ENCODE results near the gene TBC1D2B.

The TBC1D2B gene

GRCh38 chr15:77985031-77985930 lies 92.2 kb downstream of the TBC1D2B start:
- CTCF ChIA-PET: interaction anchor here (1.5 kb wide), 1 partner anchor 128 kb away, joined by 4 read pairs; no protein-coding TSS in a partner anchor

GRCh38 chr15:77984446-77984861 lies 93.1 kb downstream of the TBC1D2B start:
- POLR2A ChIA-PET: no interaction called here
- CTCF ChIA-PET: interaction anchor here (1.5 kb wide), 1 partner anchor 129 kb away, joined by 4 read pairs; no protein-coding TSS in a partner anchor
- no peak for DNase-seq (ENCODE audit: extremely low spot score)
- no peak for TF ChIP-seq SUZ12 (IDR thresholded peaks at IDR 0.05)
- no peak for TF ChIP-seq PKNOX1 (IDR thresholded peaks at IDR 0.05)
- TF ChIP-seq FOXM1 (IDR thresholded peaks at IDR 0.05; ENCODE audit: borderline replicate concordance): no peak
- TF ChIP-seq LEF1 (IDR thresholded peaks at IDR 0.05; ENCODE audit: borderline replicate concordance): no peak
- TF ChIP-seq FOXK2 (IDR thresholded peaks at IDR 0.05): no peak

More at GRCh38 chr15:77985031-77985930, 92.2 kb downstream of the TBC1D2B start:
- POLR2A ChIA-PET: no interaction called here
- TF ChIP-seq BHLHE40 (IDR thresholded peaks at IDR 0.05; ENCODE audit: borderline replicate concordance): no peak
- TF ChIP-seq LEF1 (IDR thresholded peaks at IDR 0.05; ENCODE audit: borderline replicate concordance): no peak
- no peak for TF ChIP-seq HDGF (IDR thresholded peaks at IDR 0.05; ENCODE audit: borderline replicate concordance)
- TF ChIP-seq SUZ12 (IDR thresholded peaks at IDR 0.05): no peak
- no peak for TF ChIP-seq TARDBP (IDR thresholded peaks at IDR 0.05)
- no peak for TF ChIP-seq ELF4 (IDR thresholded peaks at IDR 0.05)
- TF ChIP-seq PKNOX1 (IDR thresholded peaks at IDR 0.05): no peak
- TF ChIP-seq L3MBTL2 (conservative IDR thresholded peaks at IDR 0.05): no peak
- no peak for DNase-seq (ENCODE audit: extremely low spot score)

- DNase-seq (ENCODE audit: extremely low spot score): no peak
- no peak for TF ChIP-seq L3MBTL2 (conservative IDR thresholded peaks at IDR 0.05)
- no peak for TF ChIP-seq SUZ12 (IDR thresholded peaks at IDR 0.05)
- no peak for TF ChIP-seq ZNF384 (IDR thresholded peaks at IDR 0.05)
- TF ChIP-seq FOXM1 (IDR thresholded peaks at IDR 0.05; ENCODE audit: borderline replicate concordance): no peak
- TF ChIP-seq CTBP1 (IDR thresholded peaks at IDR 0.05; ENCODE audit: borderline replicate concordance): no peak
- no peak for TF ChIP-seq ARNT (IDR thresholded peaks at IDR 0.05)
- no peak for TF ChIP-seq TARDBP (IDR thresholded peaks at IDR 0.05)
- TF ChIP-seq FOXK2 (IDR thresholded peaks at IDR 0.05): no peak
- no peak for TF ChIP-seq FOXA1 (IDR thresholded peaks at IDR 0.05)
- TF ChIP-seq BHLHE40 (IDR thresholded peaks at IDR 0.05; ENCODE audit: borderline replicate concordance): no peak
- no peak for TF ChIP-seq SP1 (IDR thresholded peaks at IDR 0.05)
- no peak for TF ChIP-seq HDGF (IDR thresholded peaks at IDR 0.05; ENCODE audit: borderline replicate concordance)
- no peak for TF ChIP-seq ELF4 (IDR thresholded peaks at IDR 0.05)
- CTCF ChIA-PET: interaction anchor here (1.5 kb wide), 1 partner anchor 129 kb away, joined by 4 read pairs; no protein-coding TSS in a partner anchor
- POLR2A ChIA-PET: no interaction called here
Measured at GRCh38 chr15:77983708-77984445, 93.6 kb downstream of the TBC1D2B start.

GRCh38 chr15:77983091-77983707 lies 94.3 kb downstream of the TBC1D2B start:
- DNase-seq (ENCODE audit: extremely low spot score): no peak
- CTCF ChIA-PET: no interaction called here
- TF ChIP-seq LEF1 (IDR thresholded peaks at IDR 0.05; ENCODE audit: borderline replicate concordance) (no peak), ZNF384 (IDR thresholded peaks at IDR 0.05) (no peak), TARDBP (IDR thresholded peaks at IDR 0.05) (no peak)
- POLR2A ChIA-PET: no interaction called here

- TF ChIP-seq SP1 (IDR thresholded peaks at IDR 0.05) (no peak), CTBP1 (IDR thresholded peaks at IDR 0.05; ENCODE audit: borderline replicate concordance) (no peak), PKNOX1 (IDR thresholded peaks at IDR 0.05) (no peak), ARNT (IDR thresholded peaks at IDR 0.05) (no peak), BHLHE40 (IDR thresholded peaks at IDR 0.05; ENCODE audit: borderline replicate concordance) (no peak), ZNF384 (IDR thresholded peaks at IDR 0.05) (no peak), TARDBP (IDR thresholded peaks at IDR 0.05) (no peak), FOXA1 (IDR thresholded peaks at IDR 0.05) (no peak), L3MBTL2 (conservative IDR thresholded peaks at IDR 0.05) (no peak), FOXK2 (IDR thresholded peaks at IDR 0.05) (no peak)
- ChIA-PET POLR2A (no interaction called here), CTCF (no interaction called here)
- no peak for DNase-seq (ENCODE audit: extremely low spot score)
Measured at GRCh38 chr15:77982127-77982490, 95.4 kb downstream of the TBC1D2B start.

Data from HEK293T (cell line).